Esophagus squamous epithelium (tissue), 4 donors: ENCODE data around the gene LRCH4.

Experiments used
- CTCF ChIP-seq, 6 experiments: fragments of 450-650 bp in 4 of 6; fragments of 200-600 bp in 2 of 6; sonication (generic) in 2 of 6; IDR thresholded peaks; one replicate each; pipeline ENCODE4 v1.5.1; 2016 to 2019; ENCODE audit warnings: antibody characterized with exemption in 6 of 6, mild to moderate bottlenecking in 4 of 6, moderate library complexity in 4 of 6
- POLR2A ChIP-seq, 4 donors: fragments of 450-650 bp; IDR thresholded peaks; one replicate each; pipeline ENCODE4 v1.6.1; 2017; ENCODE audit warnings: antibody characterized with exemption in 4 of 4, mild to moderate bottlenecking in 4 of 4, moderate library complexity in 3 of 4

- no peak for TF ChIP-seq POLR2A (IDR thresholded peaks at IDR 0.05)
- TF ChIP-seq CTCF (IDR thresholded peaks at IDR 0.05), result no peak
These were observed 5.7 kb upstream of the LRCH4 start for GRCh38 chr7:100591596-100591995.
